ENCODE results near the gene C1QTNF8.

The C1QTNF8 gene

DNA sequence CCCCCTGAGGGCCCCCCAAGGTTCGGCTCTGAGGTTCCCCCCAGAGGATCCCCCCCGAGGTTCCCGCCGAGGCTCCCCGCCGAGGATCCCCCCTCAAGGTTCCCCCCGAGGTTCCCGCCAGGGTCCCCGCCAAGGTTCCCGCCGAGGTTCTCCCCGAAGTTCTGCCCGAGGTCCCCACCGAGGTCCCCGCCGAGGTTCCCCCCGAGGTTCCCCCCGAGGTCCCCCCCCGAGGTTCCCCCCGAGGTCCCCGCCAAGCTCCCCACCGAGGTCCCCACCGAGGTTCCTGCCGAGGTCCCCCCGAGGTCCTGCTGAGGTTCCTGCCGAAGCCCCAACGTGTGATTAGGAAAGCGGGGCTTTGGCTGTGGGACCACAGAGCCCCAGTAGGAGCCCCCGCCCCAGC, 55.7 kb downstream of the C1QTNF8 start:
- DNase-seq, result no peak

GRCh38 chr16:1039762-1040161, 56.3 kb downstream of the C1QTNF8 start:
- DNase-seq, result no peak

DNA sequence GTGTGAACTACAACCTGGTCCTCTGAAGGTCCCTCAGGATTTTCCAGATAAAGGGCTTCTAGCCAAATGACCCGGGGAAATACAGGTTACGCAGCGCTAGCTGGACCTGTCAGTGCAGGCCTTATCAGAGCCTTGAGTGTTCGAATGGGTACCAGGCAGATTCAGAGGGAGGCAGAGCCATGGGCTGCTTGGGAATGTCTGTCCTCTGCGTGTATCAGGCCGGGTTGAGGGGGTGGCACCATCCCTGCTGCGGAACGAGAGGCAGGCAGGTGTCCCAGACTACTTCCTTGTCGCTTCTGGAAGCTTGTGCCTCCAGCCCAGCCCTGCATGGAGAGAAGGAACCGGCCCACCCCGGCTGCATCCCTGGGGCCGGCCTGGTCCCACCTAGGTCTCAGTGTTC, 57.1 kb downstream of the C1QTNF8 start:
- no peak for DNase-seq
